RWPE2 (cell line): ENCODE measurements around the gene ZNF513.

Experiments
- ATAC-seq: fragments of 200-7000 bp; cut with Tn5 transposase; 3 replicates; pipeline ENCODE4 v1.9.1; 2021; ENCODE audit warnings: low read depth
- DNase-seq: peaks from one replicate; pipeline ENCODE4 v3.0.0-alpha.2; 2020; ENCODE audit warnings: low spot score
- H3K27ac ChIP-seq: fragments of 450-650 bp; 2 replicates; pipeline ENCODE4 v1.5.1; 2017; ENCODE audit warnings: mild to moderate bottlenecking; ENCODE audit not compliant: poor library complexity, severe bottlenecking
- H3K27me3 ChIP-seq: fragments of 250-450 bp; sonication (Bioruptor Pico); 2 replicates; pipeline ENCODE4 v1.5.1; 2021; ENCODE audit warnings: mild to moderate bottlenecking, moderate library complexity; ENCODE audit not compliant: insufficient read depth, poor library complexity, severe bottlenecking
- H3K36me3 ChIP-seq: fragments of 250-450 bp; sonication (Bioruptor Pico); 2 replicates; pipeline ENCODE4 v1.5.1; 2020; ENCODE audit warnings: low read depth, mild to moderate bottlenecking, moderate library complexity
- H3K4me1 ChIP-seq: fragments of 250-450 bp; sonication (Bioruptor Pico); 2 replicates; pipeline ENCODE4 v1.5.1; 2021; ENCODE audit warnings: mild to moderate bottlenecking, moderate library complexity; ENCODE audit not compliant: insufficient read depth, poor library complexity, severe bottlenecking
- H3K4me3 ChIP-seq: fragments of 250-450 bp; sonication (Bioruptor Pico); 2 replicates; pipeline ENCODE4 v1.5.1; 2021; ENCODE audit warnings: mild to moderate bottlenecking, moderate library complexity; ENCODE audit not compliant: severe bottlenecking
- H3K9me3 ChIP-seq: fragments of 250-450 bp; sonication (Bioruptor Pico); 2 replicates; pipeline ENCODE4 v1.5.1; 2021; ENCODE audit warnings: mild to moderate bottlenecking, moderate library complexity; ENCODE audit not compliant: severe bottlenecking
- TF ChIP-seq, protein P1 (sequence below): fragments of 450-650 bp; IDR thresholded peaks from one replicate; pipeline ENCODE4 v1.5.1; 2017; ENCODE audit warnings: mild to moderate bottlenecking, moderate library complexity; ENCODE audit not compliant: poor library complexity, severe bottlenecking

The ZNF513 gene

DNA sequence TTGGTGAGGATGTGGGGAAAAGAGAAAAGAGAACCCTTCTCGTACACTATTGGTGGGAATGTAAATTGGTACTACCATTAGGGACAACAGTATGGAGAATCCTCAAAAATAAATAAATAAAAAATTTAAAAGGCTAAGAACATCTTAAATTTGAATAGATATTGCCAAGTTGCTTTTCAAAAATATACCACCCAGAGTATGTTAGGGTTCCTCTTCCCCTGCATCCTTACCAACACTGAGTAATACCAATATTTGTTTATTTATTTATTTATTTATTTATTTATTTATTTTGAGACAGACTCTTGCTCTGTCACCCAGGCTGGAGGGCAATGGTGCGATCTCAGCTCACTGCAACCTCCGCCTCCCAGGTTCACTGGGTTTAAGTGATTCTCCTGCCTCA lies 42.4 kb upstream of the ZNF513 start:
- Histone ChIP-seq H3K27ac (no peak overlapping the region), H3K9me3 (no peaks in the 10 kb centered on the region), H3K4me1 (peaks cover 5% of the 10 kb centered on the region), H3K36me3 (no peaks in the 10 kb centered on the region), H3K4me3 (no peak overlapping the region), H3K27me3 (no peaks in the 10 kb centered on the region)
- DNase-seq (no peak), ATAC-seq (no peak)
- TF ChIP-seq, protein P1, sequence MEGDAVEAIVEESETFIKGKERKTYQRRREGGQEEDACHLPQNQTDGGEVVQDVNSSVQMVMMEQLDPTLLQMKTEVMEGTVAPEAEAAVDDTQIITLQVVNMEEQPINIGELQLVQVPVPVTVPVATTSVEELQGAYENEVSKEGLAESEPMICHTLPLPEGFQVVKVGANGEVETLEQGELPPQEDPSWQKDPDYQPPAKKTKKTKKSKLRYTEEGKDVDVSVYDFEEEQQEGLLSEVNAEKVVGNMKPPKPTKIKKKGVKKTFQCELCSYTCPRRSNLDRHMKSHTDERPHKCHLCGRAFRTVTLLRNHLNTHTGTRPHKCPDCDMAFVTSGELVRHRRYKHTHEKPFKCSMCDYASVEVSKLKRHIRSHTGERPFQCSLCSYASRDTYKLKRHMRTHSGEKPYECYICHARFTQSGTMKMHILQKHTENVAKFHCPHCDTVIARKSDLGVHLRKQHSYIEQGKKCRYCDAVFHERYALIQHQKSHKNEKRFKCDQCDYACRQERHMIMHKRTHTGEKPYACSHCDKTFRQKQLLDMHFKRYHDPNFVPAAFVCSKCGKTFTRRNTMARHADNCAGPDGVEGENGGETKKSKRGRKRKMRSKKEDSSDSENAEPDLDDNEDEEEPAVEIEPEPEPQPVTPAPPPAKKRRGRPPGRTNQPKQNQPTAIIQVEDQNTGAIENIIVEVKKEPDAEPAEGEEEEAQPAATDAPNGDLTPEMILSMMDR = no peak

DNA sequence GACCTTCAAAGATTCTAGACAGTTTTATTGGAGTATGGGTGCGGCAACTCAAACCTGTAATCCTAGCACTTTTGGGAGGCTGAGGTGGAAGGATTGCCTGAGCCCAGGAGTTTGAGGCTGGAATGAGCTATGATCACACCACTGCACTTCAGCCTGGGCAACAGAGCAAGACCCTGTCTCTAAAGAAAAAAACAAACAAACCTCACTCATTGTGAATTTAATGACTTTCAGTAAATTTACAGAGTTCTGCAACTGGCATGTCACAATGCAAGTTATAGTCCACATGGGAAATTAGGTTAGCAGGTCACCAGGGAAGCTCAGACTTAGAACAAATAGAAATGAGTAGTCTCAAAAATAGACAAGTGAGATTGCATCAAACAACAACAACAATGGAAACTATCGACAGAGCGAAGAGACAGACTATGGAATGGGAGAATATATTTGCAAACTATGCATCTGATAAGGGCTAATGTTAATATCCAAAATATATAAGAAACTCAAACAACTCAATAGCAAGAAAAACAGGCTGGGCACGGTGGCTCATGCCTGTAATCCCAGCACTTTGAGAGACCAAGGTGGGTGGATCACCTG lies 41.2 kb upstream of the ZNF513 start:
- H3K27me3 ChIP-seq = no peaks in the 10 kb centered on the region
- no peaks in the 10 kb centered on the region for H3K36me3 ChIP-seq
- TF ChIP-seq, protein P1 = no peak
- no peaks in the 10 kb centered on the region for H3K9me3 ChIP-seq
- H3K4me3 ChIP-seq = no peak overlapping the region
- ATAC-seq (no peak), DNase-seq (no peak)
- no peaks in the 10 kb centered on the region for H3K4me1 ChIP-seq
- H3K27ac ChIP-seq = no peak overlapping the region

DNA sequence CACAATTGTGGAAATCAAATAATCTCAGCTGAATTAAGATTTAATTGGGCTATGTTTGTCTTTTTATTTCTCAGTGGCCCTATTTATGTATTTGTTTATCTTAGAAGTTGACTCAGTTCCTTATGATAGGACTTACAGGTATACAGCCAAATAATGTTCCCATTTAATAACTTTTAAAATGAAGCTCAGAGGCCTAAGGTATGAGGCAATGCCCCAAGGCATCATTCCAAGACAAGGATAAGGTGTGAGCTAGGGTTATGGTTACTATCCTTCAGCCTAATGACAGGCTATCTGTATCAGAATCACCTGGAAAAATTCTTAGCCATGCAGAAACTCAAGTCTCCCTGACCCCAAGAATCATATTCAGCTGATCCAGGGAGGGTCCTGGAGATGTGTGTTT lies 40.5 kb upstream of the ZNF513 start:
- DNase-seq (no peak), ATAC-seq (peak; percentile 41; the same call in 1 of the 3 replicates)
- H3K27me3 ChIP-seq = no peaks in the 10 kb centered on the region
- H3K36me3 ChIP-seq = no peaks in the 10 kb centered on the region
- H3K27ac ChIP-seq = no peak overlapping the region
- no peak overlapping the region for H3K4me3 ChIP-seq
- H3K9me3 ChIP-seq = no peaks in the 10 kb centered on the region
- TF ChIP-seq, protein P1 = no peak
- no peaks in the 10 kb centered on the region for H3K4me1 ChIP-seq

DNA sequence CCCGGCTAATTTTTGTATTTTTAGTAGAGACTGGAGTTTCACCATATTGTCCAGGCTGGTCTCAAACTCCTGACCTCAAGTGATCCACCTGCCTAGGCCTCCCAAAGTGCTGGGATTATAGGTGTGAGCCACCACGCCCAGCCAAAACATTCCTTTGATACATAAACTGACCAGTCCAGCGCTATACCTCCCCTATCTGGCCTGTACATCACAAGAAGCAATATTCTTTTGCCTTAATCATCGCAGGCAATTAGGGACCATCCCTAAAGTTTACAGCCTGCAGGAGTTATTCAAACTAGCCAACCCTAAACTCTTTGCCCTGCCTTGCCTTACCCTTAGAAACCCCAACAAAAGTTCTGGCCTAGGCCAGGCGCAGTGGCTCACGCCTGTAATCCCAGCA lies 35.6 kb upstream of the ZNF513 start:
- H3K4me1 ChIP-seq = no peaks in the 10 kb centered on the region
- no peak overlapping the region for H3K27ac ChIP-seq
- H3K9me3 ChIP-seq = no peaks in the 10 kb centered on the region
- TF ChIP-seq, protein P1 = no peak
- no peak overlapping the region for H3K4me3 ChIP-seq
- DNase-seq = no peak
- H3K36me3 ChIP-seq = no peaks in the 10 kb centered on the region
- ATAC-seq = no peak
- H3K27me3 ChIP-seq = no peaks in the 10 kb centered on the region

DNA sequence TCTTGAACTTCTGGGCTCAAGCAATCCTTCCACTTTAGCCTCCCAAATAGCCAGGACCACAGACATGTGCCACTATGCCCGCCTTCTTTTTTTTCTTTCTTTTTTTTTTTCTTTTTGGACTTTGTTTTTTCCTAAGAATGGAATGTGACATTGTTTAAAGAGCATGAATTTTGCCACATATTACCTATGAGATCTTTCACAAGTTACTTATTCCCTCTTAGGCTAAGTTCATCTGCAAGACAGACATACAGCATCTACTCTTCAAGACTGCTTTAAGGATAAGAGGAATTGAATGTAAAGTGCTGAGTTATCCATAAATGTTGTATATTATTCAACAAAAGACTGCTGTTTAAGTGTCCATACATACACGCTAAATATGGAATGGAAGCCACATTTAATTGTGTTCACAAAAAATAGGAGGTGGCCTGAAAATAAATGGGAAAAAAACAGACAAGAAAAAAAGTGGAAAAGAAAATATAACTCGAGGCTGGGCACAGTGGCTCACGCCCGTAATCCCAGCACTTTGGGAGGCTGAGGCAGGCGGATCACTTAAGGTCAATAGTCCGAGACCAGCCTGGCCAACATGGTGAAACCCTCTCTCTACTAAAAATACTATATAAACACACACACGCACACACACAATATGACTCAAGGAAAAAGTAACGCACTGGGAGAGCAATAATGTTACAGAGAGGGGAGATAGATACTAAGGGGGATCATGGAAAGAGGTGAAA lies 32.1 kb upstream of the ZNF513 start:
- H3K27ac ChIP-seq = no peak overlapping the region
- H3K4me3 ChIP-seq = no peak overlapping the region
- ATAC-seq = no peak
- no peaks in the 10 kb centered on the region for H3K27me3 ChIP-seq
- no peak for DNase-seq
- TF ChIP-seq, protein P1 = no peak
- H3K4me1 ChIP-seq = peaks cover 8% of the 10 kb centered on the region
- no peaks in the 10 kb centered on the region for H3K9me3 ChIP-seq
- peaks cover 4% of the 10 kb centered on the region for H3K36me3 ChIP-seq
